GM21390 (cell line): ENCODE data around the gene MTHFD1.
"Not testable (repeated sequence)": the region's sequence is repeated elsewhere in the genome, so short reads cannot be mapped to it uniquely, and the experiment has no call there.

Experiments
- ATAC-seq: cut with Tn5 transposase; IDR thresholded peaks from one replicate; pipeline ENCODE4 v1.9.1; 2021; ENCODE audit not compliant: unreplicated experiment

The MTHFD1 gene

DNA sequence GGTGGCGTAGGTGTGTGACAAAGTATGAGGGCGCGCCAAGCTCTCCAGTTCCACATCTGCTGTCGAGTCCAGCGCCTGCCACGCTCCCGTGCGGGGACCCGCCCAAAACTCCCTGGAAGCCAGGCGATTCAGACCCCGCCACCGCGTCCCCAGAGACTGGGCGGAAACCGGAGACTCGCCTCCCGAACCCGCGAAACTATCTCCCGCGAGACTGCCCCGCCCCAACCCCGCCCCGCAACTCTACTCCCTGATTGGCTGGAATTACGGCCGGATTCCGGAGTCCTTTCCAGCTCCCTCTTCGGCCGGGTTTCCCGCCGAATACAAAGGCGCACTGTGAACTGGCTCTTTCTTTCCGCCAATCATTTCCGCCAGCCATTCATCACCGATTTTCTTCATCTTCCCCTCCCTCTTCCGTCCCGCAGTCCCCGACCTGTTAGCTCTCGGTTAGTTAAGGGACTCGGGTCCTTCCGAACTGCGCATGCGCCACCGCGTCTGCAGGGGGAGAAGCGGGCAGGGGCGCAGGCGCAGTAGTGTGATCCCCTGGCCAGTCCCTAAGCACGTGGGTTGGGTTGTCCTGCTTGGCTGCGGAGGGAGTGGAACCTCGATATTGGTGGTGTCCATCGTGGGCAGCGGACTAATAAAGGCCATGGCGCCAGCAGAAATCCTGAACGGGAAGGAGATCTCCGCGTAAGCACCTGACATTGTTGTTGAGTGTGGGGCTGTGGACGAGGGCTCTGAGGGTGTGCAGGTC, at the start of gene MTHFD1:
Gene MTHFD1, plus strand, starts transcription at position 572 of the 751 bp plus-strand sequence. Its CDS starts 75 bp downstream, at position 647.
- ATAC-seq: peak; percentile 74

DNA sequence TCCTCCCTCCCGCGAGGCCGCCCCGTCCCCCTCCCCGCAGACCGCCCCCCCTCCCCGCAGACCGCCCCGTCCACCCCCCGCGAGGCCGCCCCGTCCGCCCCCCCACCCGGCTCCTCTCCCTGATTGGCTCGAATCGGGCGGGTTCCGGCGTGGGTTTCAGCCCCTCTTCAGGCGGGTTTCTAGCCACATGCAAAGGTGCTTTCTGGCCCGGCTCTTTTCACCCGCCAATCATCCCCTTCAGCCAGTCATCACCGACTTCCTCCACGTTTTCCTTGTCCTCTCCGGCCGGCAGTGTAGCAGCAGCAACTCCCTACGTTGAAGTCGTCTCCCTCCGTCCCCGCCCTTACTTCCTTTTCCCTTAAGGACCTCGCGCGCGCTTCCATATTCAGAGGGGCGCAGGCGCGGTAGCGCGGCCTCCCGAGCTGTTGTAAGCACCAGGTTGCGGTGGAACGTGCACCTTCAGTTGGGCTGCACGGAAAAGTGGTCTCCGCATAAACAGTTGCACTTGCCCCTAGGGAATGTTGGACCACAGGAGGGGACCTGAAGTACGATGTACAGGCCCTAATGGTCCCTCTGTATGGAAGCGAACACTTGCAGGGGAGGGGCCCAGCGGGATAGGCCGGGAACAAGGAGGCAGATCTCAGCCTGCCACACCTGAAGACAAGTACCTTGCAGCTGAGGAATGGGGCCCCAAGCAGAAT, 49.4 kb upstream of the MTHFD1 start:
- peak; percentile 87 for ATAC-seq

DNA sequence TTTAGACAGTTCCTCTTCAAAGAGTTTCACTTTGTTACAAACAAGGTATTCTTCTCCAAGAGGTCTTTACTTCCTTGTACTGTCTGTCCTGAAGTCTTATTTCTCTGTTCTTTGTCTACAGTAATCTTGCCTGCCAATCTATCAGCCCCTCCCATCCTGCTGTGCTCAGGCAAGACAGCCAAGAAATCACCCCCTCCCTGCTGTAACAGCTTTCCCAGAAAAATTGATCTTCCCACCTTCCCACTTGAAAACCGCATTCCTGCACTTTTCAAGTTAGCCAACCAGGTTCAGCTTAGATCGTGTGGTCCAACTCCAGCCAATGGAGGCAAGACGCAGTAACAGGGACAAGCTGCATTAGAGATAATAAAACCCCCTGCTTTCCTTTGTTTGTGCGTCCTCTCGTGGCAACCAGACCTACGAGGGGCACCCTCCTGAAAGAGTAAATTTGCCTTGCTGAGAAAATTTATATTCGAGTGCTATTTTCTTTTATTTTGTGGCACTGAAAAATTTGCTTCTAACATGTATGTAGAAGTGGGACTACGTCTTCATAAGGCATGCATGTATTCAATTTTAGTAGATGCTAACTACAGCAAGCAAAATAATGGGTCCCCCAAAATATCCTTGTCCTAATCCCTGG, 47.5 kb upstream of the MTHFD1 start:
- no peak for ATAC-seq

DNA sequence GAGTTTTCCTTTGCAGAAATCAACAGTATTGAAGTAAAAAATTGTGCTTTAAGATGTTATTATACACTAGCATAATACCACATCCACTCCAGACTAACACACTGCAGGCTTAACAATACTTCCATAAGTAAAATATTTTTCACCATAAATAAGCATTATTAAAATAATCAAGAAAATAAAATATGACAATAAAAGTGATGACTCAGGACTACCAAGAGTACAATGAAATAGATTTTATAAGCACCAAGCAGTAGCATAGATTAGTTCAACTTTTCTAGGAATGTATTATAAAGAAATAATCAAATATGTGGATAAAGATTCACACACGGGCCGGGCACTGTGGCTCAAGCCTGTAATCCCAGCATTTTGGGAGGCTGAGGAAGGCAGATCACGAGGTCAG, 40.4 kb upstream of the MTHFD1 start:
- ATAC-seq: no peak

DNA sequence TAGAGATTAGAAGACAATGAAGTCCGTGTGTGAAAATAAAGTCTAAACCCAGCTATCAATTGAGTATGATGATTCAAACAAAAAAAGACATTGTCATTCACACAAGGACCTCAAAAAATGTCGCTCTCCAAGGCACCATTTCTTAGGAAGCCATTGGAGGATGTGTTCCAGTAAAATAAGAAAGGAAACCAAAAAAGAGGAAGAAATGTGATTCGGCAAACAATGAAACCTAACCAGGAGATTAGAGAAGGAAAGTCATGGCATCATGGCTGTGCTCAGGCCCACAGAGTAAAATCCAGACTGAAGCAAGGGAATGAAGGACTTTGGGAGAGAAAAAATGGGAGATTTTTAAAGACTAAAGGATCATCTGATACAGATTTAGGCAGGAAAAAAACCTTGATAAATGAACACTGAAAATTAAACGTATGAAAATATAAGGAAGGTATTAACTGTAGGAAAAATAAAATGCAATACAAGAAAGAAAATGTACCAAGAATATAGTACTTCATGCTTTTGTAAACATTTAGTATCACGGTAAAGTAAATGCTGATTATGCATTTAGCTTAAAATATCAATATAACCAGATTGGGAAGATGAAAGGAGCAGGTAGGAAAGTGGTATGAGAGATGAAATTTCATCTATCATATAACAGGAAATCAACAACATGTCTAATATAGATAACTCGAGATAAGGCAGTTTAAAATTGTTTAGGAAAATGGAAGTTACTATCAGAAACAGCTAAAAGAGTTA, 38.2 kb upstream of the MTHFD1 start:
- ATAC-seq: no peak

DNA sequence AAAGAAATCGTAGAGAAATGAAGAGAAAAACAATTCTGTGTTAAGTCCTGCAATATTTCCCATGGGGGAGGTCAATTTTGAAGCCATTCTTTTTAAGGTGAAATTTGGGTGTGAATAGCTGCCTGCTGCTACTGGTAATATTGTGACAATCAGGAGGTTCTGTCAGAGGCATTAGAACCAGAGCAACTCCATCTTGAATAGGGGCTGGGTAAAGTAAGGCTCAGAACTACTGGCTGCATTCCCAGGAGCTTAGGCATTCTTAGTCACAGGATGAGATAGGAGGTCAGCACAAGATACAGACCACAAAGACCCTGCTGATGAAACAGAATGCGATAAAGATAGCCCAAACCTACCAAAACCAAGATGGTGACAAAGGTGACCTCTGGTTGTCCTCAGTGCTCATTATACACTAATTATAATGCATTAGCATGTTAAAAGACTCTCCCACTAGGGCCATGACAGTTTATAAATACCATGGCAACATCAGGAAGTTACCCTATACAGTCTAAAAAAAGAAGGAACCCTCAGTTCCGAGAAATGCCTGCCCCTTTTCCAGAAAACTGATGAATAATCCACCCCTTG, 24.8 kb upstream of the MTHFD1 start:
- no peak for ATAC-seq

DNA sequence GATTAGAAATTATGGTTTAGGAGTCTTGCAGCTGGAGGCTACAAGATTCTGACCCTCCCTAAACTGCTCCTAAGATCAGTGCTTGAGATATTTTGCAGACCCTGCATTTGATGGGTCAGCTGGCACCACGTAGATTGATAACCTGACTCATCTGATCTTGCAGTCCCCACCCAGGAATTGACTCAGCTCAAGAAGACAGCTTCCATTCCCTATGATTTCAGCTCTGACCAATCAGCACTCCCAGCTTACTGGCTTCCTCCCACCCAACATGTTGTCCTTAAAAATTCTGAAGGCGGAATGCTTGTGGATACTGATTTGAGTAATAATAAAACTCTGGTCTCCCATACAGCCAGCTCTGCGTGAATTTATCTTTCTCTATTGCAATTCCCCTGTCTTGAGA, 23.2 kb upstream of the MTHFD1 start:
- no peak for ATAC-seq

DNA sequence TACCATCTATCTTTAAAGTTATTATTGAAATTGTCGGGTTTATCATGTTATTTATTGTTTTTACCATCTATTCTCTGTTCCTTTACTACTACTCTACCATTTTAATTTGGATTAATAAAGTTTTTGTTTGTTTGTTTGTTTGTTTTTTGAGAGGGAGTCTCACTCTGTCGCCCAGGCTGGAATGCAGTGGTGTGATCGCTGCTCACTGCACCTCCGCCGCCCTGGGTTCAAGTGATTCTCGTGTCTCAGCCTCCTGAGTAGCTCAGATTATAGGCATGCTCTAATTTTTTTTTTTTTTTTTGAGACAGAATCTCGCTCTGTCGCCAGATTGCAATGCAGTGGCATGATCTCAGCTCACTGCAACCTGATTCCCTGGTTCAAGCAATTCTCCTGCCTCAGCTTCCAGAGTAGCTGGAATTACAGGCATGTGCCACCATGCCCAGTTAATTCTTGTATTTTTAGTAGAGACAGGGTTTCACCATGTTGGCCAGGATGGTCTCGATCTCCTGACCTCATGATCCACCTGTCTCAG, 22.7 kb upstream of the MTHFD1 start:
- not testable (repeated sequence) for ATAC-seq

DNA sequence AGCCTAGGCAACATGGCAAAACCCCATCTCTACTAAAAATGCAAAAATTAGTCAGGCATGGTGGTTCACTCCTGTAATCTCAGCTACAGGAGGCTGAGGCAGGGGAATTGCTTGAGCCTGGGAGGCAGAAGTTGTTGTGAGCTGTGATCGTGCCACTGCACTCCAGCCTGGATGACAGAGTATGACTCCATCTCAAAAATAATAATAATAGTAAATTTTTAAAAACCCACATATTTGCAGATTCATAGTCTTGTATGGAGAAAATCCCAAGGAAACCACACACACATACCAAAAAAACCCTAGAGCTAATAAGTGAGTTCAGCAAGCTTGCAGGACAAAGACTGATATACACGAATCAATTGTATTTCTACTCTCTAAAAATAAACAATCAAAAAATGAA, 19.0 kb upstream of the MTHFD1 start:
- ATAC-seq: no peak

DNA sequence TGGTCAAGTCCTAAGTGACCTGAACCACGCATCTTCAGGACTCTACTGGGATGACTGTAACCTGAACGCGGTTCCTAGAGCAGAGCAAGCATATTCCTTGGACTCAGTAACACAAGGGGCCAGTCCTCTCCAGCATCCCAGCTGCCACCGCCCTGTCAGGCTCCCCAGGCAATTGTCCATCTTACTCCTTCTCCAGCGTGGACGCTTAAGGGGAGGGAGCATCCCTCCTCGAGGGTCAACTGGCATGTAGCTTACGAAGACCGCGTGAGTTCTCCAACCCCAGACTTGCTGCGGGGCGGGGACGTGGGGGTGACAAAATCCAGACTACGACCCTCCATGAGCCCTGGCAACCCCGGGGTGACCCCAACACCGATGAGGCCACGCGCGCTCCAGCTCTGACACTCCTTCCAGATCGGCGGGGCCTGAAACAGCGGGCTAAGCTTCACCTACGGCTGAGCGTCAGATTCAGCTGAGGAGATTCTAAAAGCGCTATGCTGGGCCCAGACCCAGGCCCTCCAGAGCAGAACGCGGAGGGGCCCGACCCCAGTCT, 846 bp upstream of the MTHFD1 start:
- ATAC-seq: peak; percentile 16

DNA sequence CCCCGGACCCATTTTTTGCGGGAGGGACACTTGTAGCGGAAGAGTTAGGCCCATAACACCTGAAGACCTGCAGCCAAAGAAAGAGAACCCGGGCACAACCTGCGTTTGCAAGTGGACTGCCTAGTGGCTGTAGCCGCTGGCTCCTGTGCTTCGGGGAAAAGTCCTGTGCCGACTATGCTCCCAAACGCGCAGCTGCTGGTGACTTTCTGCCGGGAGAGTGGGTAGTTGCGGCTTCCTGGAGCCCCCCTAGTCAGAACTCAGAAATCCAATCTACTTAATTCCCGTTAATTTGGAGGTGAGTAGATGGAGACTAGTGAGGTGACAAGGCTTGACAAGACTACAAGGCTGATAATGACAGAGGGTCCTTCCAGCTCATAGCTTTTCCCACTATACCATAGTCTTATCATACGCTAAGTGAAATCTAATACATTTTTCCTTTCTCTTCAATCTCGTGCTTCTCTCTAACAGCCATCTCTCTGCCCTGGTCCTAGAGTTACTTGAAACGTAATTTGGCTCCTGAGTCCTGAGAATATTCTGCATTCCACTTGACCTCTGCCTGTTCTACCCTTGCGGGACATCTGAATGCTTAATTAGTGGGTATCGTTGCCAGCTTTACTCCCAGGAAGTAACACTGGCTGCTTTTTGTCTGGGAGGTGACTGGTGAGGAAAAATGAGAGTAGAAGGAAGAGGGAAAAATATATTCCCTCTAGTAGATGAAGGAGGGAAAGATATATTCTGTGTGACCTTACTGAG, 556 bp downstream of the MTHFD1 start:
- no peak for ATAC-seq

DNA sequence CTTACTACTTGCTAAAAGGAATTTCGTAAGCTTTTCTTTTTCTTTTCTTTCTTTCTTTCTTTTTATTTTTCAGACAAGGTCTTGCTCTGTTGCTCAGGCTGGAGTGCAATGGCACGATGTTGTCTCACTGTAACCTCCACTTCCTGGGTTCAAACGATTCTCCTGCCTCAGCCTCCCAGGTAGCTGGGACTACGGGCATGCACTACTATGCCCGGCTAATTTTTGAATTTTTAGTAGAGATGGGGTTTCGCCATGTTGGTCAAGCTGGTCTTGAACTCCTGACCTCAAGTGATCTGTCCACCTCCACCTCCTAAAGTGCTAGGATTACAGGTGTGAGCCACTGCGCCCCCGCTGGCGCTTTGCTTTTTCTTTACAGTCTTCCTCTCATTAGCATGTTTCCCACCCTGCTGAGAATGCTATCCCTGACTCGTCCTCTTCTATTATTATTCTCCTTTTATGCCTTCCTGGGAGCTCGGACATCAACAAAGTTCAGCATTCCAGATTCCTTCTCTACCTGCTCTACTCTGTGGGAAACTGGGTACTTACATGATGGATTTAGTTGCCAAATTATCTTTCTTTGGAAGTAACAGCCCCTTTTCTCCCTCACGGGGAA, 3.1 kb downstream of the MTHFD1 start:
- no peak for ATAC-seq

DNA sequence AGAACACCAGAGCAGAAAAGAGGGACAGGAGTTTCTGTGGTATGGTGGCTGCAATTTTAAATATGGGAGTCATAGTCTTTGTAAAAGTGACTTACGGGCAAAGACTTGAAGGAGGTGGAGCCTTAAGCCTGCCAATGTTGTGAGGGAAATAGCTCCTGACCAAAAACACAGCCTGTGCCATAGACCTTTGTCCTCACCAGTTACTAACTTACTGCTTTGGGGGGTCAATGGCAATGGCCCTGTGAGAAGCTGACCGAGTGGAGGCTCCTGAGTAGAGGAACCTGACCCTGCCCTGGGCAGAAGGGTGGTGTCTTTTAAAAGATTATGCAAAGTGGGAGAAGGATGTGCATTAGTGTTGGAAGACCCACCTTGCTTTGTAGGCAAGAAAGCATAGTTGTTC, 3.8 kb downstream of the MTHFD1 start:
- no peak for ATAC-seq

DNA sequence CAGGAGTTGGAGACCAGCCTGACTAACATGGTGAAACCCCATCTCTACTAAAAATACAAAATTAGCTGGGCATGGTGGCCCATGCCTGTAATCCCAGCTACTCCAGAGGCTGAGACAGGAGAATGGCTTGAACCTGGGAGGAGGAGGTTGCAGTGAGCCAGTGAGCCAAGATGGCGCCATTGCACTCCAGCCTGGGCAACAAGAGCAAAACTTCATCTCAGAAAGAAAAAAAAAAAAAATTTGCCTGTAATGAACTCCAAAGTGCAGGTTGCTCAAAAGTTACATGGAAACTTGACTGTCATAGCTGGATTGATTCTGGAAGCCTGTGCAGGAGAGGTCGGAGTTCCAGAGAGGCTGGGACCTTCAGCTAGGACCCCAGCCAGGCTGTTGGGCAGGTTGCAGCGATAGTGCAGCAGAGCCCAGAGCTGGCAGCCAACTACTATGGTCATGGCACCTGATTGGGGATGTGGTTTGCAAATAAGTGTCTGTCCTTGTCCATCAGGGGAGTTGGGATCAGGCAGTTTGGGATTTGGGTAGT, 5.1 kb downstream of the MTHFD1 start:
- ATAC-seq: not testable (repeated sequence)

DNA sequence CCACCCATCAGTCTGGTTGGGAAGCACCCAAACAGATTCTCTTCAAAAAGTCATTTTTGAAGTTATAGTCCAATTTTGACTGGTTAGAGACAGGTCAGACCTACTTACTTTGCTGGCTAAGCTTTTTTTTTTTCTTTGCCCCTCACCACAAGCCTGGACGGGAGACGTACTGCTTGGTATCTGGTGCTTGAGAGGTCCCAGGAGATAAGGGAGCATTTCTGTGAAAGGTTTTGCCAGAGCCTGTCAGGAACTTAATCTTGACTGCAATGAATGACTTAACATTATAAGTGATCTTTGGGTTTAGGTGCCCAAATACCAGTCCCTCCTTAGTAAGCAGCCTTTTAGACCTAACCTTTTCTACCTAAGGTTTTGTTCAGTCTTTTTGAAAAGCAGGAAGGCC, 6.3 kb downstream of the MTHFD1 start:
- ATAC-seq: no peak

DNA sequence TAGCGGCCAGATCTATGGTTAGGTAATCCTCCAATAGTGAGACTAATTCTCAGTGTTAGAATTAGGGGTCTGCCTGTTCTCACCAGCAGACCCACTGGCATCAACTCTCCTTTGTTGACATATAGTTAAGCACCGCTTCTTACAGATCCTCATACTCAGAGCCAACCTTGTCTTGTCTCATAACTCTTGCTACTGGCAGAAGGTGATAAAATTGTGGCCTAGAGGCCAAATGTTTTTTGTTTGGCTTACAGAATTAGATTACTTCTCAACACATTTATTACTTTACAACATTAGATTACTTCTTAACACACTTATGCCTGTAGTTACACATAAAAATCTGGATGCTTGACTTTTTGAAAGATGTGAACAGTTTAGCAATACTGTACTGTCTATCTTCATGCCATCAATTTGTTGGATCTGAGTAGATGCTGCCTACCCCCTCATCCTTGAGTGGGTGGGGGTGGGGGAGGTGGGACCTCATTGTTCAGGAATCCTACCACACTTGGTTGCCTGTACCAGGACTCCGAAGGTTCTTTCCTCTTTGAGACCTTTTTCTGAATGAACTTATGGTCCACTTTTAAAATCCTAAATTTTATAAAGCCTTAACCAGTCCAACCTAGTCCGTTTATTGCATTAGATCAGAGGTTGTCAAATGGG, 7.0 kb downstream of the MTHFD1 start:
- no peak for ATAC-seq

DNA sequence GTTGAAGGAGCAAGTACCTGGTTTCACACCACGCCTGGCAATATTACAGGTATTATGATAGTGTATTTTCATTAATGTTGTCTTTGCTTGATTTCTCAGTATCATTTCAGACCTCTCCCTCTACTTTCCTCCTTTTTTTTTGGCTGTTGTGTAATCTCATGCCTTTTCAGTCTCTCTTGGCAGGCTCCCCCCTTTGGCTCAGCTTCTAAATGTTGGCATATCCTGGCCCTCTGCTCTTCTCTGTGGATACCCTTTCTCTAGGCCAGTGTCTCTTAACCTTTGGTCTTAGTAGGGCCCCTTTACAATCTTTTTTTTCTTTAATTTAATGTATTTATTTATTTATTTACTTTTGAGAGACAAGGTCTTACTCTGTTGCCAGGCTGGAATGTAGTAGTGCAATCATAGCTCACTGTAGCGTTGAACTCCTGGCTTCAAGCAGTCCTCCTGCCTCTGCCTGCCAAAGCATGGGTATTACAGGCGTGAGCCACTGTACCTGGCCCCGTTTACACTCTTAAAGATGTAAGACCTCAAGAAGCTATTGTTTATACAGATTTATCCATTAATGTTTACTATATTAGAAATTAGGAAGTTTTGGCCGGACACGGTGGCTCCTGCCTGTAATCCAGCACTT, 12.8 kb downstream of the MTHFD1 start:
- ATAC-seq: no peak

DNA sequence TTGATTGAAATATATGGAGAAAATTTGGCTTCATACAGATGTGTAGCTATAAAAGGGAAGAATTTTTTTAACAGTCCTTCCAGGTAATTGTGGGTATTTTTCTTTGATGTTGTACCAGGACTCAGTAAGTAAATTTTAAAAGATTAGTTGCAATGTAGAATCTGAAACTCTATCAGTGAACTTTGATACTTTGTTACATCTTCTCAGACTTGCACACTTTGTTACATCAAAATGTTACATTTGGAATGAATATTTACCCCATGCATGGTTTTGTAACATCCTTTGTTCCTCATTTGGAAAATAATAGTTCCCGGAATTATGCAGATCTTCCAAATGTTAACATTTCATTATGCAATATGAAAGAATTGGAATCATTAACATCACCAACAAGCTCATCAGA, 13.8 kb downstream of the MTHFD1 start:
- ATAC-seq: no peak
